Activated B cell treated with CpG ODN at 0.5 μM for 24 hours (primary cell): Measurements from ENCODE around the gene COPS8. TPM values are rescaled to one million over a fixed set of nuclear protein-coding genes. Genes with fewer than 3 reads are reported as not detected.

Source experiments
- ATAC-seq: fragments of 200-7000 bp; cut with Tn5 transposase; one replicate; pipeline ENCODE4 v1.10.0; 2021; ENCODE audit warnings: low read depth, mild to moderate bottlenecking, moderate library complexity
- CTCF ChIA-PET: fragments of 350-600 bp; sonication (Branson Sonifier 250); formaldehyde crosslinking; loops from one replicate; lab custom pipeline; 2021; ENCODE audit warnings: antibody characterized with exemption; lab: Charles Lee
- POLR2A ChIA-PET: fragments of 350-600 bp; sonication (Branson Sonifier 250); formaldehyde crosslinking; loops from one replicate; lab custom pipeline; 2021; ENCODE audit warnings: antibody characterized with exemption; lab: Charles Lee
- DNase-seq: peaks from one replicate; pipeline ENCODE4 v3.0.0; 2022
- H3K27ac Mint-ChIP-seq: one replicate; pipeline ENCODE4 v1.8.0; 2020; ENCODE audit warnings: mixed read lengths
- H3K27me3 Mint-ChIP-seq: one replicate; pipeline ENCODE4 v1.8.0; 2021; ENCODE audit warnings: mixed read lengths
- H3K36me3 Mint-ChIP-seq: one replicate; pipeline ENCODE4 v1.8.0; 2021; ENCODE audit warnings: low read depth, mixed read lengths
- H3K4me1 Mint-ChIP-seq: one replicate; pipeline ENCODE4 v1.8.0; 2021; ENCODE audit warnings: mixed read lengths
- H3K4me3 Mint-ChIP-seq: one replicate; pipeline ENCODE4 v1.8.0; 2020; ENCODE audit warnings: mild to moderate bottlenecking, mixed read lengths
- H3K9me3 Mint-ChIP-seq: one replicate; pipeline ENCODE4 v1.8.0; 2020; ENCODE audit warnings: mixed read lengths
- CTCF ChIP-seq: fragments of 200-600 bp; IDR thresholded peaks from one replicate; pipeline ENCODE4 v1.8.0; 2022; ENCODE audit warnings: antibody characterized with exemption, mild to moderate bottlenecking
- intact Hi-C: fragments of 100-400 bp; cut with micrococcal nuclease; formaldehyde crosslinking; loops from one replicate; pipeline ENCODE4 v1.15.1; 2024
- total RNA-seq: library from RNA; stranded (reverse); gene quantifications from 2 replicates; pipeline ENCODE4 v1.2.3, GENCODE V29; 2022

Gene COPS8
- total RNA-seq, 1 donor from 2014 or later = 31.8 TPM

GRCh38 chr2:237044281-237044680 is 41.4 kb upstream of the COPS8 start:
- Mint-ChIP-seq H3K27ac (no peak overlapping the region), H3K4me1 (no peaks in the 10 kb centered on the region), H3K27me3 (peaks cover 9% of the 10 kb centered on the region), H3K9me3 (peaks cover 15% of the 10 kb centered on the region), H3K36me3 (peaks cover 1% of the 10 kb centered on the region), H3K4me3 (no peak overlapping the region)
- no peak for DNase-seq
- intact Hi-C loops = no loop called here
- ChIA-PET POLR2A (no interaction called here), CTCF (no interaction called here)
- no peak for TF ChIP-seq CTCF
- no peak for ATAC-seq

GRCh38 chr2:237045449-237045848 is 40.2 kb upstream of the COPS8 start:
- no peak for DNase-seq
- Mint-ChIP-seq H3K4me1 (no peaks in the 10 kb centered on the region), H3K36me3 (peaks cover 1% of the 10 kb centered on the region), H3K27ac (no peak overlapping the region), H3K4me3 (no peak overlapping the region), H3K9me3 (peaks cover 22% of the 10 kb centered on the region), H3K27me3 (peaks cover 11% of the 10 kb centered on the region)
- no peak for TF ChIP-seq CTCF
- ChIA-PET POLR2A (no interaction called here), CTCF (no interaction called here)
- intact Hi-C loops = no loop called here
- ATAC-seq = no peak

- peaks cover 1% of the 10 kb centered on the region for H3K36me3 Mint-ChIP-seq
- DNase-seq = no peak
- ATAC-seq = no peak
- CTCF ChIA-PET = no interaction called here
- intact Hi-C loops = no loop called here
- peaks cover 8% of the 10 kb centered on the region for H3K27me3 Mint-ChIP-seq
- H3K4me3 Mint-ChIP-seq = no peak overlapping the region
- no peak overlapping the region for H3K27ac Mint-ChIP-seq
- POLR2A ChIA-PET = no interaction called here
- peaks cover 22% of the 10 kb centered on the region for H3K9me3 Mint-ChIP-seq
- TF ChIP-seq CTCF = no peak
- H3K4me1 Mint-ChIP-seq = no peaks in the 10 kb centered on the region
These were observed 37.1 kb upstream of the COPS8 start for GRCh38 chr2:237048595-237048994.

- peaks cover 22% of the 10 kb centered on the region for H3K9me3 Mint-ChIP-seq
- H3K27me3 Mint-ChIP-seq = peaks cover 10% of the 10 kb centered on the region
- TF ChIP-seq CTCF = no peak
- H3K27ac Mint-ChIP-seq = no peak overlapping the region
- POLR2A ChIA-PET = no interaction called here
- no peaks in the 10 kb centered on the region for H3K4me1 Mint-ChIP-seq
- no peak overlapping the region for H3K4me3 Mint-ChIP-seq
- intact Hi-C loops = no loop called here
- no peak for DNase-seq
- no peak for ATAC-seq
- H3K36me3 Mint-ChIP-seq = peaks cover 1% of the 10 kb centered on the region
- CTCF ChIA-PET = no interaction called here
These were observed 33.8 kb upstream of the COPS8 start for GRCh38 chr2:237051861-237052260.

- intact Hi-C loops = no loop called here
- ATAC-seq (no peak), DNase-seq (no peak)
- ChIA-PET CTCF (no interaction called here), POLR2A (no interaction called here)
- Mint-ChIP-seq H3K4me1 (peaks cover 4% of the 10 kb centered on the region), H3K9me3 (peaks cover 18% of the 10 kb centered on the region), H3K36me3 (peaks cover 1% of the 10 kb centered on the region), H3K27ac (no peak overlapping the region), H3K27me3 (peaks cover 10% of the 10 kb centered on the region), H3K4me3 (no peak overlapping the region)
- TF ChIP-seq CTCF = no peak
These were observed 32.6 kb upstream of the COPS8 start for GRCh38 chr2:237053066-237053465.
